ENCODE data around the gene TBC1D5. TPM values are rescaled to one million over a fixed set of nuclear protein-coding genes. Genes with fewer than 3 reads are reported as not detected.
"Not testable (repeated sequence)": the region's sequence is repeated elsewhere in the genome, so short reads cannot be mapped to it uniquely, and the experiment has no call there.

TBC1D5 gene
- total and polyA plus RNA-seq, 2 of the 8 experiments (the other 6 are each of a cell fraction or from before 2014, with no cell fraction given): 11.0 to 22.9 TPM

GRCh38 chr3:17392516-17392915 lies 349.9 kb downstream of the TBC1D5 start:
- H3K79me2 ChIP-seq (ENCODE audit: control insufficient read depth in 1 of 2, insufficient read depth in 2 of 2, low read length in 2 of 2); H3K14ac ChIP-seq (ENCODE audit: insufficient read length); H3K4ac ChIP-seq (replicated peaks; ENCODE audit: insufficient read length, low read depth, low read length); H2AK5ac ChIP-seq (ENCODE audit: low read depth, low read length); H2BK5ac ChIP-seq (ENCODE audit: low read depth, low read length); H2BK120ac ChIP-seq (replicated peaks; ENCODE audit: low read depth, low read length); H3K56ac ChIP-seq (replicated peaks; ENCODE audit: insufficient read length, low read depth, low read length); POLR2A ChIA-PET (ENCODE audit: partially characterized antibody); H2BK20ac ChIP-seq (ENCODE audit: low read length); H3K18ac ChIP-seq (ENCODE audit: extremely low read depth, low read length); H4K5ac ChIP-seq (ENCODE audit: insufficient read length, low read depth, low read length); H3K4me3 ChIP-seq (ENCODE audit: extremely low read depth in 1 of 4, insufficient read depth in 2 of 4, low read depth in 3 of 4, low read length in 4 of 4); H4K8ac ChIP-seq (ENCODE audit: extremely low read depth, insufficient read depth, low read length); H2AFZ ChIP-seq (ENCODE audit: low read length); H3K36me3 ChIP-seq (ENCODE audit: control insufficient read depth in 2 of 4, insufficient read depth in 4 of 4, low read length in 3 of 4); H3K27me3 ChIP-seq (replicated peaks in 1 of 4; ENCODE audit: control insufficient read depth in 3 of 4, extremely low read depth in 1 of 4, insufficient read depth in 3 of 4, low read length in 3 of 4); H3K9me3 ChIP-seq (ENCODE audit: insufficient read depth in 2 of 2, low read depth in 1 of 2, low read length in 1 of 2); H3K9ac ChIP-seq (replicated peaks in 1 of 4; ENCODE audit: extremely low read depth in 1 of 4, low read depth in 3 of 4, low read length in 3 of 4); H3K23ac ChIP-seq (ENCODE audit: insufficient read length); H3K79me1 ChIP-seq (ENCODE audit: low read depth, low read length); DNase-seq (ENCODE audit: low read depth in 1 of 2, low spot score in 2 of 2); H2BK12ac ChIP-seq (ENCODE audit: low read depth, low read length); H3K4me2 ChIP-seq (ENCODE audit: insufficient read depth in 1 of 2, low read depth in 2 of 2, low read length in 2 of 2); FAIRE-seq; H4K20me1 ChIP-seq (replicated peaks in 1 of 2; ENCODE audit: control insufficient read depth in 1 of 2, insufficient read depth in 2 of 2, low read length in 2 of 2); H3K4me1 ChIP-seq (replicated peaks in 1 of 4; ENCODE audit: control insufficient read depth in 3 of 4, insufficient read depth in 4 of 4, low read length in 3 of 4); H3K27ac ChIP-seq (ENCODE audit: low read depth, low read length); H2BK15ac ChIP-seq (ENCODE audit: low read length); H4K91ac ChIP-seq (replicated peaks; ENCODE audit: insufficient read length, low read length); CTCF ChIA-PET (ENCODE audit: partially characterized antibody); H3K23me2 ChIP-seq (ENCODE audit: low read depth, low read length): not testable (repeated sequence)
- 93% methylated on average over 5 of the region's 5 CpGs; no CpG with 5 or more reads in 1 of the 2 experiments for WGBS, 2 experiments (ENCODE audit: extremely low coverage in 1 of 2, insufficient coverage in 1 of 2, insufficient read length in 1 of 2, insufficient replicate concordance in 2 of 2, low coverage in 1 of 2, low lambda C conversion rate in 2 of 2, missing lambda C conversion rate in 1 of 2)
